ENCODE results near the gene TPRG1.

The TPRG1 gene

GRCh38 chr3:189165092-189165612, 6.6 kb upstream of the TPRG1 start:
- no peak overlapping the region for H3K4me3 ChIP-seq (ENCODE audit: low read depth, low read length)

- H3K4me3 ChIP-seq (ENCODE audit: low read depth, low read length), result no peak overlapping the region
Observed at GRCh38 chr3:189166321-189166720, 5.5 kb upstream of the TPRG1 start.

- no peak overlapping the region for H3K4me3 ChIP-seq (ENCODE audit: low read depth, low read length)
Observed at GRCh38 chr3:189167027-189167766, 4.6 kb upstream of the TPRG1 start.

GRCh38 chr3:189168711-189169110, 3.1 kb upstream of the TPRG1 start:
- no peak overlapping the region for H3K4me3 ChIP-seq (ENCODE audit: low read depth, low read length)

- H3K4me3 ChIP-seq (ENCODE audit: low read depth, low read length), result no peak overlapping the region
Observed at GRCh38 chr3:189169728-189170127, 2.0 kb upstream of the TPRG1 start.

- no peak overlapping the region for H3K4me3 ChIP-seq (ENCODE audit: low read depth, low read length)
Observed at GRCh38 chr3:189170559-189170958, 1.2 kb upstream of the TPRG1 start.

GRCh38 chr3:189172668-189173419, 1.1 kb downstream of the TPRG1 start:
- no peak overlapping the region for H3K4me3 ChIP-seq (ENCODE audit: low read depth, low read length)

- no peak overlapping the region for H3K4me3 ChIP-seq (ENCODE audit: low read depth, low read length)
Observed at GRCh38 chr3:189184566-189184965, 12.8 kb downstream of the TPRG1 start.

- H3K4me3 ChIP-seq (ENCODE audit: low read depth, low read length), result no peak overlapping the region
Observed at GRCh38 chr3:189186101-189186500, 14.3 kb downstream of the TPRG1 start.

GRCh38 chr3:189188466-189188865, 16.7 kb downstream of the TPRG1 start:
- H3K4me3 ChIP-seq (ENCODE audit: low read depth, low read length), result no peak overlapping the region

GRCh38 chr3:189192725-189193124, 21.0 kb downstream of the TPRG1 start:
- no peak overlapping the region for H3K4me3 ChIP-seq (ENCODE audit: low read depth, low read length)

- H3K4me3 ChIP-seq (ENCODE audit: low read depth, low read length), result no peak overlapping the region
Observed at GRCh38 chr3:189195302-189195701, 23.5 kb downstream of the TPRG1 start.

GRCh38 chr3:189202106-189202505, 30.3 kb downstream of the TPRG1 start:
- H3K4me3 ChIP-seq (ENCODE audit: low read depth, low read length), result no peak overlapping the region

GRCh38 chr3:189202583-189202982, 30.8 kb downstream of the TPRG1 start:
- no peak overlapping the region for H3K4me3 ChIP-seq (ENCODE audit: low read depth, low read length)

- no peak overlapping the region for H3K4me3 ChIP-seq (ENCODE audit: low read depth, low read length)
Observed at GRCh38 chr3:189204167-189204866, 32.5 kb downstream of the TPRG1 start.

- H3K4me3 ChIP-seq (ENCODE audit: low read depth, low read length), result no peak overlapping the region
Observed at GRCh38 chr3:189204937-189205336, 33.2 kb downstream of the TPRG1 start.

GRCh38 chr3:189210251-189210770, 38.5 kb downstream of the TPRG1 start:
- no peak overlapping the region for H3K4me3 ChIP-seq (ENCODE audit: low read depth, low read length)

- H3K4me3 ChIP-seq (ENCODE audit: low read depth, low read length), result no peak overlapping the region
Observed at GRCh38 chr3:189212681-189213080, 40.9 kb downstream of the TPRG1 start.

GRCh38 chr3:189214651-189215050, 42.9 kb downstream of the TPRG1 start:
- H3K4me3 ChIP-seq (ENCODE audit: low read depth, low read length), result no peak overlapping the region

GRCh38 chr3:189222927-189223636, 51.3 kb downstream of the TPRG1 start:
- no peak overlapping the region for H3K4me3 ChIP-seq (ENCODE audit: low read depth, low read length)

GRCh38 chr3:189225431-189225830, 53.7 kb downstream of the TPRG1 start:
- H3K4me3 ChIP-seq (ENCODE audit: low read depth, low read length), result no peak overlapping the region
